ENCODE results near the gene BEST2.
"Not testable (repeated sequence)": the region's sequence is repeated elsewhere in the genome, so short reads cannot be mapped to it uniquely, and the experiment has no call there.

Gene BEST2

DNA sequence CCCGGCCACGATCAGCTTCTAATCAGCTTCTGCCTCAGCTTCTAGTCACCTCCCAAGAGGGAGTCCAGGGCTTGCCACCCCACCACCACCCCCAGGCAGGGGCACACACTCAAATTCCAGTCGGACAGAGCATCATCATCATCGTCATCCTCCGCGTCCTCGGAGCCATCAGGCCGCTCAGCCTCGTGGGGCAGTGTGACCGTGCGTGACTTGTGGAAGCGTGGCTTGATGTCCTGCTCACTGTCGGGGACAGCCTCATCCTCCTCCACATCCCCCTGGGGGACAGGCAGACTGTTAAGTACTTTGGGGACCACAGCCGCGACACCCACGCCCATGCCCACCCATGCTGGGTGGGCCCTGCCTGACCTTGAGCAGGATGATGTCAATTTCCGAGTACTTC lies 40.4 kb upstream of the BEST2 start:
- Histone ChIP-seq H3K27ac (ENCODE audit: low read depth, low read length, poor library complexity, severe bottlenecking) (no peak overlapping the region), H3F3A (ENCODE audit: insufficient read depth, low read length) (no peaks in the 10 kb centered on the region), H2AFZ (ENCODE audit: low read length) (no peak overlapping the region), H3K79me2 (ENCODE audit: insufficient read depth, low read length) (no peaks in the 10 kb centered on the region), H3K4me2 (ENCODE audit: low read length) (no peak overlapping the region), H4K20me1 (ENCODE audit: insufficient read depth, low read length) (no peaks in the 10 kb centered on the region), H3K27me3 (ENCODE audit: insufficient read depth, low read length) (no peaks in the 10 kb centered on the region), H3K9ac (ENCODE audit: low read length) (no peak overlapping the region), H3K36me3 (ENCODE audit: insufficient read depth, low read length) (peaks cover 89% of the 10 kb centered on the region), H3K4me1 (ENCODE audit: insufficient read depth, low read length, severe bottlenecking) (no peaks in the 10 kb centered on the region), H3K4me3 (ENCODE audit: low read depth, low read length, poor library complexity, severe bottlenecking) (no peak overlapping the region), H3K9me3 (ENCODE audit: low read length) (no peaks in the 10 kb centered on the region), H3K9me2 (ENCODE audit: low read depth, low read length) (no peaks in the 10 kb centered on the region)
- TF ChIP-seq EZH2 (IDR thresholded peaks at IDR 0.05; ENCODE audit: borderline replicate concordance, low read length) (no peak), CTCF (IDR thresholded peaks at IDR 0.05; ENCODE audit: low read length) (no peak)

DNA sequence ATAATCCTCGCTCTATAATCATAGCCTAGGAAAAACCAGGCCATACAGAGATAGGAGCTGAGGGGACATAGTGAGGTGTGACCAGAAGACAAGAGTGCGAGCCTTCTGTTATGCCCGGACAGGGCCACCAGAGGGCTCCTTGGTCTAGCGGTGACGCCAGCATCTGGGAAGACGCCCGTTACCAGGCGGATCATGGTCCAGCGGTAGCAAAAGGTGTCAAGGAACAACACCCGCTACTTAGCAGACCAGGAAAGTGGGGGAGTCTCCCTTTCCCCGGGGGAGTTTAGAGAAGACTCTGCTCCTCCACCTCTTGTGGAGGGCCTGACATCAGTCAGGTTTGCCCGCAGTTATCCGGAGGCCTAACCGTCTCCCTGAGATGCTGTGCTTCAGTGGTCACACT lies 39.5 kb upstream of the BEST2 start:
- H3K36me3 ChIP-seq (ENCODE audit: insufficient read depth, low read length) = peaks cover 89% of the 10 kb centered on the region
- not testable (repeated sequence) for H3K79me2 ChIP-seq (ENCODE audit: insufficient read depth, low read length); H3F3A ChIP-seq (ENCODE audit: insufficient read depth, low read length); H3K27me3 ChIP-seq (ENCODE audit: insufficient read depth, low read length); H3K4me2 ChIP-seq (ENCODE audit: low read length); H3K9ac ChIP-seq (ENCODE audit: low read length); H4K20me1 ChIP-seq (ENCODE audit: insufficient read depth, low read length); H3K27ac ChIP-seq (ENCODE audit: low read depth, low read length, poor library complexity, severe bottlenecking); H3K4me3 ChIP-seq (ENCODE audit: low read depth, low read length, poor library complexity, severe bottlenecking); H3K4me1 ChIP-seq (ENCODE audit: insufficient read depth, low read length, severe bottlenecking); H3K9me3 ChIP-seq (ENCODE audit: low read length); H3K9me2 ChIP-seq (ENCODE audit: low read depth, low read length); H2AFZ ChIP-seq (ENCODE audit: low read length)

DNA sequence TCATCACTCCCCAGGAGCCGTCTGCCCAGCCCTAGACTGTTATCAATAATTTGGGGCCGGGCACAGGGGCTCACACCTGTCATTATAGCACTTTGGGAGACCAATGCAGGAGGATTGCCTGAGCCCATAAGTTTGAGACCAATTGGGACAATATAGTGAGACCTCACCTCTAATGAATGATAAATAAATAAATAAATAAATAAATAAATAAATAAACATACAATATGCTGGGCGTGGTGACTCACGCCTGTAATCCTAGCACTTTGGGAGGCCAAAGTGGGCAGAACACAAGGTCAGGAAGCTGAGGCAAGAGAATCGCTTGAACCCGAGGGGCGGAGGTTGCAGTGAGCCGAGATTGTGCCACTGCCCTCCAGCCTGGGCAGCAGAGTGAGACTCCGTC lies 38.3 kb upstream of the BEST2 start:
- not testable (repeated sequence) for H3K79me2 ChIP-seq (ENCODE audit: insufficient read depth, low read length); H3K27me3 ChIP-seq (ENCODE audit: insufficient read depth, low read length); H4K20me1 ChIP-seq (ENCODE audit: insufficient read depth, low read length); H3K27ac ChIP-seq (ENCODE audit: low read depth, low read length, poor library complexity, severe bottlenecking); H3K9me3 ChIP-seq (ENCODE audit: low read length); H2AFZ ChIP-seq (ENCODE audit: low read length); H3K4me3 ChIP-seq (ENCODE audit: low read depth, low read length, poor library complexity, severe bottlenecking); H3K9me2 ChIP-seq (ENCODE audit: low read depth, low read length); H3K9ac ChIP-seq (ENCODE audit: low read length); H3K4me1 ChIP-seq (ENCODE audit: insufficient read depth, low read length, severe bottlenecking); H3F3A ChIP-seq (ENCODE audit: insufficient read depth, low read length); H3K4me2 ChIP-seq (ENCODE audit: low read length)
- peaks cover 93% of the 10 kb centered on the region for H3K36me3 ChIP-seq (ENCODE audit: insufficient read depth, low read length)

DNA sequence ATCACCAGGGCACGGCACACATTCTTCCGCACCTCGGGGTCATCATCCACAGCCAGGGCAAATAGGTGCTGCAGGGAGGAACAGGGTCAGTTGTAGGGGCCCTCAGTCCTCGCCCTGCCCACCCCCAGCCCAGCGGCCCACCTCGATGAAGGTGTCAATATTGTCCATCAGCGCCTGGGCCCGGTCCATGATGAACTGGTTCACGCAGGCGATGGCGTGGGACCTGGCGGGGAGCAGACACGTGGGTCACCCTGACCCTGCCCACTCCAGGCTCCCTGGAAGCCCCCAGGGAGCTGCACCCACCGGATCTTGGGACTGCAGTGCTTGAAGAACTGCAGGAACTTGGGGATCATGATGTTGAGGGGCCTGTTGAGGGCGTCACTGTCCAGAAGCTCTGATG lies 36.5 kb upstream of the BEST2 start:
- Histone ChIP-seq H3K4me1 (ENCODE audit: insufficient read depth, low read length, severe bottlenecking) (peaks cover under 1% of the 10 kb centered on the region), H3K4me3 (ENCODE audit: low read depth, low read length, poor library complexity, severe bottlenecking) (no peak overlapping the region), H3K4me2 (ENCODE audit: low read length) (no peak overlapping the region), H3K79me2 (ENCODE audit: insufficient read depth, low read length) (peaks cover 21% of the 10 kb centered on the region), H3K36me3 (ENCODE audit: insufficient read depth, low read length) (peaks cover 90% of the 10 kb centered on the region), H2AFZ (ENCODE audit: low read length) (no peak overlapping the region), H3F3A (ENCODE audit: insufficient read depth, low read length) (no peaks in the 10 kb centered on the region), H3K27ac (ENCODE audit: low read depth, low read length, poor library complexity, severe bottlenecking) (no peak overlapping the region), H3K9me3 (ENCODE audit: low read length) (no peaks in the 10 kb centered on the region), H3K9me2 (ENCODE audit: low read depth, low read length) (no peaks in the 10 kb centered on the region), H4K20me1 (ENCODE audit: insufficient read depth, low read length) (no peaks in the 10 kb centered on the region), H3K9ac (ENCODE audit: low read length) (no peak overlapping the region), H3K27me3 (ENCODE audit: insufficient read depth, low read length) (no peaks in the 10 kb centered on the region)
- TF ChIP-seq EZH2 (IDR thresholded peaks at IDR 0.05; ENCODE audit: borderline replicate concordance, low read length) (no peak), CTCF (IDR thresholded peaks at IDR 0.05; ENCODE audit: low read length) (no peak)

Measured in OCI-LY1 (cell line).